ENCODE results near the gene CORO2B. TPM values are rescaled to one million over a fixed set of nuclear protein-coding genes. Genes with fewer than 3 reads are reported as not detected.

CORO2B gene
- total and polyA plus RNA-seq, 2 of the 13 experiments (the other 11 are each of a cell fraction or from before 2014, with no cell fraction given), result 0.35 to 0.63 TPM

DNA sequence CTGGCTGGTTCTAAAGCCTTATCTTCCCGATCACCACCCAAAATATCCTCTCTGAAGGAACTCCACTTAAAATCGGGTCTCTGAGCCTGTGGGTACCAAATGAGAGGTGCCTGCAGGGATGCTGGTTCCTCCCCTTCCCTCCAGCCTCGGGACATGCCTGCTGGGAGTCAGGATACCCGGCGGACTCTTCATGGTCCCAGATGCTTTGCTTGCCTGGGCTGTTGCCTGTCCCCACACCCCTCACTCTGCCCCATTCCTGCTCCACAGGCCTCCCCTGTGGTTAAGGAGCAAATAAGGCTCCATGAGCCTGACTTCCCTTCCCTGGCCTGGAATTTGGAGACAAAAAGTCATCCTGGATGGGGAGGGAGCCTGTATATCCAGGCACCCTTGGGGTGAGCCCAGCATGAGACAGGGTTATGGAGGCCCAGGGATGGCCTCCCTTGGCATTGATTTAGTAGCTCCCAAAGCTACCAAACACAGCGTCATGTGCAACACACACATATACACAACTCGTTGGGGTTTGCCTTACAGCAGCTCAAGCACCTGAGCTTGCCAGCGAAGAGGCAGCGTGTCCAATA lies 12.3 kb upstream of the CORO2B start:
- in situ Hi-C loops (cut with HindIII; ENCODE audit: extremely low pct_ligation_motif_present, low pct_unique_long_range_greater_than_20kb), result no loop called here
- BruUV-seq (replicated peaks), result no TSS peak
- no peaks in the 10 kb centered on the region for H3K9me3 ChIP-seq (ENCODE audit: low read length)
- no peak overlapping the region for H3K4me2 ChIP-seq (ENCODE audit: low read depth, low read length)
- FAIRE-seq (no peak), DNase-seq (ENCODE audit: low spot score) (no peak), ATAC-seq (no peak)
- H2AFZ ChIP-seq (ENCODE audit: low read length), result no peak overlapping the region
- WGBS (ENCODE audit: low lambda C conversion rate), result 4% methylated on average over 3 of the region's 9 CpGs
- H3K9ac ChIP-seq (ENCODE audit: insufficient read depth, low read depth, low read length), result no peak overlapping the region
- H3K79me2 ChIP-seq (ENCODE audit: insufficient read depth, low read length), result no peaks in the 10 kb centered on the region
- no peaks in the 10 kb centered on the region for H3K36me3 ChIP-seq (replicated peaks in 1 of 2; ENCODE audit: control insufficient read depth in 1 of 2, insufficient read depth in 2 of 2, low read length in 2 of 2)
- TF ChIP-seq ZNF235 (CRISPR knock-in tag; IDR thresholded peaks at IDR 0.05; ENCODE audit: borderline replicate concordance), result no peak
- TF ChIP-seq NONO (IDR thresholded peaks at IDR 0.05), result no peak
- TF ChIP-seq NONO (CRISPR knock-in tag; conservative IDR thresholded peaks at IDR 0.05), result no peak
- TF ChIP-seq CREM (IDR thresholded peaks at IDR 0.05), result no peak
- no peak for TF ChIP-seq CREM (CRISPR knock-in tag; IDR thresholded peaks at IDR 0.05)
- TF ChIP-seq, protein P1, sequence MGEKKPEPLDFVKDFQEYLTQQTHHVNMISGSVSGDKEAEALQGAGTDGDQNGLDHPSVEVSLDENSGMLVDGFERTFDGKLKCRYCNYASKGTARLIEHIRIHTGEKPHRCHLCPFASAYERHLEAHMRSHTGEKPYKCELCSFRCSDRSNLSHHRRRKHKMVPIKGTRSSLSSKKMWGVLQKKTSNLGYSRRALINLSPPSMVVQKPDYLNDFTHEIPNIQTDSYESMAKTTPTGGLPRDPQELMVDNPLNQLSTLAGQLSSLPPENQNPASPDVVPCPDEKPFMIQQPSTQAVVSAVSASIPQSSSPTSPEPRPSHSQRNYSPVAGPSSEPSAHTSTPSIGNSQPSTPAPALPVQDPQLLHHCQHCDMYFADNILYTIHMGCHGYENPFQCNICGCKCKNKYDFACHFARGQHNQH (CRISPR knock-in tag; IDR thresholded peaks at IDR 0.05), result no peak
- no peak for TF ChIP-seq SAFB2 (CRISPR knock-in tag; IDR thresholded peaks at IDR 0.05; ENCODE audit: borderline replicate concordance, low read depth)
- no peak for TF ChIP-seq MTF2 (CRISPR knock-in tag; IDR thresholded peaks at IDR 0.05; ENCODE audit: borderline replicate concordance)
- TF ChIP-seq ZMYM2 (CRISPR knock-in tag; IDR thresholded peaks at IDR 0.05), result no peak
- no peak for TF ChIP-seq ZKSCAN1 (IDR thresholded peaks at IDR 0.05; ENCODE audit: low read length)
- TF ChIP-seq EED (CRISPR knock-in tag; IDR thresholded peaks at IDR 0.05), result no peak
- TF ChIP-seq SNAPC2 (CRISPR knock-in tag; IDR thresholded peaks at IDR 0.05), result no peak
- H4K20me1 ChIP-seq (ENCODE audit: insufficient read depth, low read length), result no peaks in the 10 kb centered on the region
- intact Hi-C loops (cut with micrococcal nuclease; ENCODE audit: unreplicated experiment), result no loop called here
- H3K27ac ChIP-seq (ENCODE audit: extremely low read length, insufficient read depth, low read length), result no peak overlapping the region
- no peaks in the 10 kb centered on the region for H3K4me1 ChIP-seq (ENCODE audit: insufficient read depth, low read length)
- H3K4me3 ChIP-seq (replicated peaks in 1 of 3; ENCODE audit: insufficient read depth in 1 of 3, low read depth in 2 of 3, low read length in 3 of 3), result no peak overlapping the region
- CTCF ChIA-PET (ENCODE audit: low intra/inter-chr PET ratio, low total read pairs), result no interaction called here
- POLR2A ChIA-PET, result no interaction called here
- H3K27me3 ChIP-seq (ENCODE audit: control insufficient read depth in 1 of 2, insufficient read depth in 2 of 2, low read length in 2 of 2), result peaks cover 1 to 23% of the 10 kb centered on the region in 2 experiments; a peak in 3 of 5 replicates

All from HepG2 (cell line).